Epithelial cell of umbilical artery (primary cell): ENCODE results near the gene HSD17B7. TPM values are rescaled to one million over a fixed set of nuclear protein-coding genes. Genes with fewer than 3 reads are reported as not detected.

Experiments
- total RNA-seq: library from RNA; depleted of rRNA; stranded (reverse); fragments of >200 nt; gene quantifications from 2 replicates; pipeline ENCODE4 v1.2.3, GENCODE V29; 2014

HSD17B7 gene, protein sequence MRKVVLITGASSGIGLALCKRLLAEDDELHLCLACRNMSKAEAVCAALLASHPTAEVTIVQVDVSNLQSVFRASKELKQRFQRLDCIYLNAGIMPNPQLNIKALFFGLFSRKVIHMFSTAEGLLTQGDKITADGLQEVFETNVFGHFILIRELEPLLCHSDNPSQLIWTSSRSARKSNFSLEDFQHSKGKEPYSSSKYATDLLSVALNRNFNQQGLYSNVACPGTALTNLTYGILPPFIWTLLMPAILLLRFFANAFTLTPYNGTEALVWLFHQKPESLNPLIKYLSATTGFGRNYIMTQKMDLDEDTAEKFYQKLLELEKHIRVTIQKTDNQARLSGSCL
- 23.7 and 32.1 TPM in 2 replicates for total RNA-seq

DNA sequence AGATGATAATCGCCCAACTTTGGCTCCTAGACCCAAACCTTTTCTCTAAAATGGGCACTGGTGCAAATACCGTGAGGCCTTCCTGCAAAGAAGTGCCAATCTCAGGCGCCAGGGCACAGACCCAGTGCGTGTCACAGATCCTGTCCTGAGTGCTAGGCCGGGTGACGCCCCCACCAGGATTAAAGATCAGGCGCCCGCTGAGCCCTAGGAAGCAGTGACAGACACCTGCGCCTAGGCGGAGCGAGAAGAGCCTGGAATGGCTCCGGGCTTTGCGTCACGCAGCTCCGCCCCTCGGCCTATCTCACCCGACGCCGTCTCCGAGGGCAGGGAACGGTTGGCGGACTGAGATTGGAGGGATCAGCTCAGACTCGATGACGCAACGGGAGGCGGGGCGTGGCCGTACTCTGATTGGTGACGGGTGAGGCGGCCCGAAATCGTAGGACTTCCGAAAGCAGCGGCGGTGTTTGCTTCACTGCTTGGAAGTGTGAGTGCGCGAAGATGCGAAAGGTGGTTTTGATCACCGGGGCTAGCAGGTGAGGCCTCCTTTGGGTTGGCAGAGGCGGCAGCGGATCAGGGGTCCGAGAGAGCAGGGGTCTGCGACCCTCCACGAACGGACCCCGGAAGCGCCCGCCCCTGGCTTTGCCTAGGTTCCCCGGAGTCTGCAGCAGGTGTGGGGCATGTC is at the start of gene HSD17B7:
Gene HSD17B7 (plus strand): TSS at position 400 of the 682 bp plus-strand sequence. CDS start 99 bp downstream, at position 499.

DNA sequence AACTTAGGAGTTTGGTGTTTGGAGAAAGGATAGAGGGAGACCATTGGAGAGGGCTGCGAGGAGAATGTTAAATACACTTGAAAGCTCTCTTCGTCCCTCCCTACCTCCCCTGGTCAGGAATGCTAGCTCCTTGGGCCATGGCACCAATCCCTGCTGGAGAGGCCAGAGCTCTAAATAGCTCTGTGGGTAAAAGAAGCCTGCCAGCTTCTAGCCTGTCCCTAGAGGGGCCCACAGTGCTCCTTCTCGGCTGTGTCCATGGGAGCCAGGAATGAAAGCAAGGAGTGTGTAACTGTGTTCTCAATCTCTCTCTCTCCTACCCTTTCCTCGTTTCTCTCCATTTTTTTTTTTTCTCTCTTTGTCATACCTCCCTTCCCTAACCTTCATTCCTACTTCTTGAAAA is 70.6 kb downstream of the HSD17B7 start, which contains the start of gene CCDC190:
Gene CCDC190 (minus strand): TSS at position 75 of the 400 bp plus-strand sequence. CDS start 1,529 bp downstream, outside the sequence.

Other genes with a start within 250 kb of the HSD17B7 start
- gene UAP1, start 229.0 kb upstream of the HSD17B7 start, total RNA-seq: 223 and 228 TPM in 2 replicates
- gene DDR2, start 158.2 kb upstream of the HSD17B7 start, total RNA-seq: 6.8 and 16.7 TPM in 2 replicates
- gene CCDC190, start 70.5 kb downstream of the HSD17B7 start, total RNA-seq: 2.9 and 4.3 TPM in 2 replicates